GM19397 (cell line): ENCODE measurements around the gene LPIN1.

ENCODE experiments used
- ATAC-seq: cut with Tn5 transposase; IDR thresholded peaks from one replicate; pipeline ENCODE4 v1.9.1; 2021; ENCODE audit warnings: mild to moderate bottlenecking, moderate library complexity; ENCODE audit not compliant: unreplicated experiment

The LPIN1 gene

DNA sequence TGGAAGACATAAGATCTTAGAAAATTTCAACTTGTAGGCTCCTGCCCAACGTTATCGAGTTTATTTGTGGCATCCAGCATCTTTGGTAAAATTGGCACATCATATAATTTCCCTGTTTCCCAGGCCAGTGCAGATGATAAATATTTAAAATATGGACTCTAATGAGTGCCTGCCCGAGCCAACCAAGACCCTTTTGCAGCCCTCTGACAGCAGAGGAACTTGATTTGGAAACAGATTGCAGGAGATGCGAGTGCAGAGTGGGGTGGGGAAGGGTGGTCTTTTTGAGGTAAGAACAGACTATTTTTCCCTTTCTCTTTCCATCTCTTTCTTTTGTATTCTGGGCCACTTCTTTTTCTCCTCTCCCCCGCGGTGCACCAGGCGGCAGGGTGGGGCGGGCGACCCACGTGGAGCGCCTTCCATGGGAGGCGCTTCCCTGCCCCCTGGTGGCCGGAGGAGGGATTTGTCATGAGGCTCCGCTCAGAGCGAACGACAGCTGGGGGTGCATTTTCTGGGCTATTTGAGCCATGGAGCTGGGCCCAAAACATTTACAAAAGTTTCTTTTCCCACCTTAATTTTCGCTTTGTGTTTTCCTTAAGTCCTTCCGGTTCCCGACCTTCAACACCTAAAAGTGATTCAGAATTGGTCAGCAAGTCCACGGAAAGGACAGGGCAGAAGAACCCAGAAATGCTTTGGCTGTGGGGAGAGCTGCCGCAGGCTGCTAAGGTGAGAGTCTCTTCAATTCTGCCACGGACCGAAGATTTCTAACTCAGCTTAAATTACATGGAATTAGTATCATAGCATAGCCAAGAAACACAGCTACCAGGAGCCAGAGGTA lies 32.7 kb downstream of the LPIN1 start:
- ATAC-seq = peak; percentile 90

- ATAC-seq = no peak
Measured at GRCh38 chr2:11781602-11782001, 35.2 kb downstream of the LPIN1 start.

GRCh38 chr2:11784280-11784679 lies 37.8 kb downstream of the LPIN1 start:
- ATAC-seq = no peak

GRCh38 chr2:11784747-11785610 lies 38.5 kb downstream of the LPIN1 start:
- ATAC-seq = no peak

GRCh38 chr2:11785611-11785940 lies 39.1 kb downstream of the LPIN1 start:
- ATAC-seq = no peak

DNA sequence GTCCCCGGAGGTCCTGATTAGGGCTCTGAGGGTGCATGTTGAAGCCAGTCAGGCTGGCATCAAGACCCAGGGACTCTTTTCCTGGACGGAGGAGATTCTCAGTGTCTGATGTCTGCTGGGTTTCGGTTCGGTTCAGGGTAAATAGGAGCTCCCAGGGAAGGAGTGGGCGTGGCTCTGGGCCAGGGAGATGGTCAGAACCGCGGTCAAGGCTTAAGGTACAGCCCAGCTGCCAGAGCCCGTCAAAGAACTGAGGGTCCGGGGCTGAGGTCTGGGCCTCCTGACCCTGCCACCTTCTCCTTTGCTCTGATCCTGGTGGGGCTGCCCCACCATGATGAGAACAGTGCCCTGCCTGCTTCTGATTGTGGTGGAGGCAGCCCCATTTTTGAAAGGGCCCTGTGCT lies 39.8 kb downstream of the LPIN1 start:
- no peak for ATAC-seq

GRCh38 chr2:11786592-11786991 lies 40.2 kb downstream of the LPIN1 start:
- ATAC-seq = no peak

DNA sequence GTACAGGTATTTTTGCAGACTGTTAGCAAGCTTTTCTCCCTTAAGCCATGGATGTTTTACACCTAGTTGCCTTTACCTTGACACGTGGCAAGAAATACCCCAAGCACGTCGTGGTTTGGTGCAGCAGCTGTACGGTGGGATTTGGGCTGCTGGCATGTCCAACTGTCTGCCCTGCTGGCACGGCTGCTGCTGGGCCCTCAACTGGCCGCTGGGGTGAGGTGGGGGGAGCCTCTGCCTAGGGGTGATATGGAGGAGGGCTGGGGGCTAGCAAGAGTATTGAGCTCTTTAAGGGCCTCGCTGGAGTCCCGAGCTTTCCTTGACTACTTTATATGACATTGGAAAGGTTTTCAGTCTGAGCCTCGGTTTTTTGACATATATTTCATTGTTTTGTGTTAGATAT lies 41.6 kb downstream of the LPIN1 start:
- no peak for ATAC-seq

DNA sequence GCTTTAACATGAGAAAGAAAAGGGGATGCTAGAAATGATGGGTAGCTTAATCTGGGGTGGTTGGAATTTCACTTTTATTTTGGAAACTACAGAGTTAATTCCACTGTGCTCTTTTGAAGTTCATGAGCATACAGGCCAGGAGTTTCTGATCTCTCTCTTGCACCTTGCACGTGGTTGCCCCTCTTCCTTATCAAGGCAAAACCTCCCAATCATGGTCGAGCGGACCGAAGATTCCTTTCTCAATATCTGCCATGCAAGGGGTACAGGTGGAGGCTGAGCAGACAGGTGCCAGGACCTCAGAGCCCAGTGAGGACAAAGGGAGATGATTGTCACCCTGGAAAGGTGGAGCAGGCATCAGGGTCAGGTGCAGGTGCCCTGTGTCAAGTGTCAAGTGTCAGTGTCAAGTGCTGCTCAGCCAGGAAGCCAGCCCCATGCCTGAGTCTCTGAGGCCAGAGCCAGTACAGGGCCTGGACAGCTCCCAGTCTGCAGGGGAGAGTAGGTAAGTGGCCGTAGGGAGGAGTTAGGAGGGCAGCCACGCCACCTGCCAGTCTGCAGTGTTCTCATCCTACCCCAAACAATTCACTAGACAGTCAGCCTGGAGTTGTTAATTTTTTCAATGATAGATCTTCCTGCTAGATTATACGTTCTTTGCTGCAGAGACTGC lies 42.2 kb downstream of the LPIN1 start:
- no peak for ATAC-seq

GRCh38 chr2:11789243-11789642 lies 42.8 kb downstream of the LPIN1 start:
- no peak for ATAC-seq

DNA sequence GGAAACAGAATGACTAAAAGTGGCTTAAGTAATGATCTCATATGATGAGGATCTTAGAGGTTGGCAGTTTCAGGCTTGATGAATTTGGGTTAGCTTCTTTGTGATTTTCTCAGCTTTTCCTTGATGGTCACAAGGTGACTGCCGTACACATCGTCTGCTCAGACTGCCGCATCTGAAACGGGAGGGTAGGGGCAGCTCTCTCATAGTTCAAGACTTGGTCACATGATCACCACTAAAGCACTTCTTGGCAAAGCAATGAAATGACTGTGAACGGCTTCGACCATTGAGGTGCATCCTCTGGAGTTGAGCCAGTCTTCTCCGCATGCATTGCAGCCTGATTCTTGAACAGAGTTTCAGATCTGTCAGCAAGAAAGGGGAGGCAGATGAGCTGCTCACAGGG lies 43.8 kb downstream of the LPIN1 start:
- ATAC-seq = no peak

DNA sequence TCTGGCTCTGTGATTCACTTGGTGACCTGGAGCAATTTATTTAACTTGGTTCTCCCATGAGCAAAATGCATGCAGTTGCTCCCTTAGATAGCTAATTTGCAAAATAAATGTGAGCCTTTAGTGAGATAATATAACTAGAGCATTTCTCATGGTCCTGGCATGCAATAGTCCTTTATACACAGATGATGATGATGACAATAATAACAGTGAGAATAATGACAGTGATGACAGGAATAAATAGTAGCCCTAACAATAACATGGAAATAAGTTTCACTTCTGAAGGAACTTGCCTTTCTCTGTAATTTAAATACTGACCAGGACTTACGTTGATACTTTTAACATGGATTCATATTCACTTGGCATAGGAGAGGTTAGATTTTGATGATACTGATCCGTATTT lies 49.2 kb downstream of the LPIN1 start:
- ATAC-seq = no peak

DNA sequence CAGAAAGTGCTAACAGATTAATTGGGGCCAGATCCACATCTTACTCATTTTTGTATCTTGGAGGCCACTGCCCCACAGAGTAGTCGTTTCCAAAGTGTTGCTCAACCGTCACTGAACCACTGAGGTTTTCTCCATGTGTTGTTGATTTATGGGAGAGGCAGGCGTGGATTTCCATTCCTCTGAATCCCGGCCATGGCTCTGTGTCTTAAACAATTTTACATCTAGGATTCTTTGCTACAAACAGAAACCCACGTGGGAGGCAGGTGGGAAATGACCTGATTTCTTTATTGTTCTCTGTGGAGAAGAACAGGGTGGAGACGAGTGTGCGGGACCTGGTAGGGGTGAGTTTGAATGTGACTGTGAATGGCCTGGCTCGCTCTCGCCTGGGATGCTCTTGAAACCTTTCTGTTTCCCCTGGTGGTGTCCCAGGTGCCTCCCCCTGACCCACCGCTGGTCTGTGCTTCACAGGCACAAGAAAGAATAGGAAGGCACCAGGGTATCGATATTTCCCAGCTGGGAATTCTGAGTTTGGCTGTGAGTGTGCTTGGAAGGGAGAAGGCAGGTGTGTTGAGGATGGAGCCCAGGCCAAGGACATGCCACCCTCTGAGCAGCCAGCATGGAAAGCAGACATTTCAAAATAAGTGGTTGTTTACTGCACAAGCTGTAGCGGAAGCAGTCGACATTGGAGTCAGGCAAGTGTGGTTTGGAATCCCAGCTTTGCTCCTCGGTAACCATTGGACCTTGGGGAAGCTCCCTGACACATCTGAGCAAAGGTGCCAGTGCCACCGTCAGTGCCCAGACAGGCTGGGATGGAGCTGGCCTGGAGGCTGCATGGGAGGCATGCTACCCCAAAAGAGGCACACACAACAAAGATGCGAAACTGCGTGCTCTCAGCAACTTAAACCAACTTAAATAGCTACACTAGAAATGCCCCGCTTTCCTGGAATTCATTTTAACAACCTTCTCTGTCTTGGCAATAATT lies 50.0 kb downstream of the LPIN1 start:
- ATAC-seq = no peak

GRCh38 chr2:11797846-11798245 lies 51.4 kb downstream of the LPIN1 start:
- no peak for ATAC-seq

GRCh38 chr2:11798701-11799435 lies 52.4 kb downstream of the LPIN1 start:
- no peak for ATAC-seq

- ATAC-seq = no peak
Measured at GRCh38 chr2:11799826-11800225, 53.4 kb downstream of the LPIN1 start.

GRCh38 chr2:11802782-11803191 lies 56.4 kb downstream of the LPIN1 start:
- ATAC-seq = no peak

GRCh38 chr2:11805024-11805423 lies 58.6 kb downstream of the LPIN1 start:
- ATAC-seq = no peak

DNA sequence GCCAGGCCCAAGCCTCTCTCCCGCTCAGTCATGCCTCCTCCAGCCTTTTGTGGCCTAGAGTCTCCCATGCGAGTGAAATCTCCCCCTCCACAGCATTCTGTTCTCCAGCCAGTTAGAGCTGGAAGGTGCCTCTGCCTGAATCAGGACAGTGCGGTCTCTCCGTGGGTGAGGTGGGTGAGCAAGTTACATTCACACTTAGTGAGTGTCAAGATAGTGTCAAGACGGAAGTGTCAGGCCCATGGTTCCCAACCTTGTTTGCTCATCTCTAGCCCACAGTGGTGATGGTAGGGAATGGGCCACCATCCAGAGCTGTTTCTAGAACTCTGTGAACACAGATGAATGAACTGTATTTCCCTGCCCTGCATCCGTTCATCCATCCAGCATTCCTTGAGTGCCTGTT lies 59.5 kb downstream of the LPIN1 start:
- ATAC-seq = no peak
